Measurements from ENCODE around the gene ZNF678.

- TF ChIP-seq EZH2 (IDR thresholded peaks at IDR 0.05; ENCODE audit: borderline replicate concordance, low read length) (no peak), CTCF (conservative IDR thresholded peaks at IDR 0.05 in 1 of 2, IDR thresholded peaks at IDR 0.05 in 1 of 2; ENCODE audit: extremely low read depth in 1 of 2, insufficient read depth in 1 of 2, low read depth in 1 of 2, low read length in 2 of 2) (no peak)
Observed at GRCh38 chr1:227725046-227725445, 161.7 kb downstream of the ZNF678 start.
